Measurements from ENCODE around the gene CFAP53. TPM values are rescaled to one million over a fixed set of nuclear protein-coding genes. Genes with fewer than 3 reads are reported as not detected.

Gene CFAP53
- total and polyA plus RNA-seq, 2 of the 13 experiments (the other 11 are each of a cell fraction or from before 2014, with no cell fraction given), result 0.05 to 0.07 TPM

DNA sequence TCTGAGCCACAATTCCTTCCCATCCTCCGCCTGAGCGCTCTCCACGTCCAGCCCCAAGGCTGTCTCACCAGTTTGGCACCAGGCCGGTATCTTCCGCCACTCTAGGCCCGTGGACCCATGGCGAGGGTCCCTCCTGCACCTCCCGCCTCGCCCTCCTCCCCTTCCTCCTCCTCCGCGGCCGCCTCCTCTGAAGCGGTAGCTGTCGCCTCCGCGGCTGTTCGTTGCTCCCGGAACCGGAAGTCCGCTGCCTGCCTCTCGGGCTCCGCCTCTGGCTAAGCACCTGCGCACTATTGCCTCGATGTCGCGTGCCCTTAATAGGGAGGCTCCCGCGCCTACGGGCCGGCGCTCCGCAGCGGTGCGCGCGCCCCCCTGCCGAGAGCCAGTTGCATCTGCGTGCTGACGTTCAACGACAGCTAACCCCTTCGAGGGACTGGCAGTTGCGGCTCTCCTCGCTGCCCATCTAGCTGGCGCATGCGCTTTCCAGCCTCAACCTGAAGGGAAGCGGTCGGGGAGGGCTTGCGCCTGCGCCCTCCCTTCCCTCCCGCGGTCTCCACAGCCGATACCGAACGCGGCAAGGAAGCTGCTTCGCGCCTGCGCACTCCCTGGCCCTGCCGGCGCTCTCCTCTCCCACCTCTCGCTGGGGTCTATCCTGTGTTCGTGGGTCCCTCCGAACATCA, 15.1 kb upstream of the CFAP53 start, which contains the start of gene MBD1 (continued):
- TF ChIP-seq ZNF83 (CRISPR knock-in tag; IDR thresholded peaks at IDR 0.05; ENCODE audit: borderline replicate concordance) (no peak; the same call in 1 of the 2 replicates), ZBTB7A (CRISPR knock-in tag; IDR thresholded peaks at IDR 0.05) (peak; percentile 84; the same call in 1 of the 2 replicates), SP2 (CRISPR knock-in tag; IDR thresholded peaks at IDR 0.05) (peak; percentile 79), ZNF501 (CRISPR knock-in tag; IDR thresholded peaks at IDR 0.05) (peak; percentile 95), ZNF749 (CRISPR knock-in tag; IDR thresholded peaks at IDR 0.05; ENCODE audit: borderline replicate concordance) (peak; percentile 88), ETV6 (CRISPR knock-in tag; conservative IDR thresholded peaks at IDR 0.05) (no peak), RBM39 (IDR thresholded peaks at IDR 0.05; ENCODE audit: low read depth, low read length, poor library complexity, severe bottlenecking) (peak; percentile 54), ZEB1 (IDR thresholded peaks at IDR 0.05; ENCODE audit: insufficient replicate concordance, low read depth) (no peak), RAD21 (CRISPR knock-in tag; IDR thresholded peaks at IDR 0.05) (0 out of 2 replicates have a peak, but pooled peaks have one; percentile 16), SRF (IDR thresholded peaks at IDR 0.05; ENCODE audit: low read depth, low read length) (peak; percentile 69; the same call in 1 of the 2 replicates), ZNF652 (CRISPR knock-in tag; IDR thresholded peaks at IDR 0.05; ENCODE audit: borderline replicate concordance, low read depth) (peak; percentile 77), PHF21A (CRISPR knock-in tag; IDR thresholded peaks at IDR 0.05) (no peak), SALL1 (CRISPR knock-in tag; IDR thresholded peaks at IDR 0.05) (peak; percentile 89), NCOA1 (CRISPR knock-in tag; IDR thresholded peaks at IDR 0.05) (peak; percentile 95)
- TF ChIP-seq, protein P1, sequence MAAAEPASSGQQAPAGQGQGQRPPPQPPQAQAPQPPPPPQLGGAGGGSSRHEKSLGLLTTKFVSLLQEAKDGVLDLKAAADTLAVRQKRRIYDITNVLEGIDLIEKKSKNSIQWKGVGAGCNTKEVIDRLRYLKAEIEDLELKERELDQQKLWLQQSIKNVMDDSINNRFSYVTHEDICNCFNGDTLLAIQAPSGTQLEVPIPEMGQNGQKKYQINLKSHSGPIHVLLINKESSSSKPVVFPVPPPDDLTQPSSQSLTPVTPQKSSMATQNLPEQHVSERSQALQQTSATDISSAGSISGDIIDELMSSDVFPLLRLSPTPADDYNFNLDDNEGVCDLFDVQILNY (CRISPR knock-in tag; conservative IDR thresholded peaks at IDR 0.05), result no peak
- TF ChIP-seq, protein P2, sequence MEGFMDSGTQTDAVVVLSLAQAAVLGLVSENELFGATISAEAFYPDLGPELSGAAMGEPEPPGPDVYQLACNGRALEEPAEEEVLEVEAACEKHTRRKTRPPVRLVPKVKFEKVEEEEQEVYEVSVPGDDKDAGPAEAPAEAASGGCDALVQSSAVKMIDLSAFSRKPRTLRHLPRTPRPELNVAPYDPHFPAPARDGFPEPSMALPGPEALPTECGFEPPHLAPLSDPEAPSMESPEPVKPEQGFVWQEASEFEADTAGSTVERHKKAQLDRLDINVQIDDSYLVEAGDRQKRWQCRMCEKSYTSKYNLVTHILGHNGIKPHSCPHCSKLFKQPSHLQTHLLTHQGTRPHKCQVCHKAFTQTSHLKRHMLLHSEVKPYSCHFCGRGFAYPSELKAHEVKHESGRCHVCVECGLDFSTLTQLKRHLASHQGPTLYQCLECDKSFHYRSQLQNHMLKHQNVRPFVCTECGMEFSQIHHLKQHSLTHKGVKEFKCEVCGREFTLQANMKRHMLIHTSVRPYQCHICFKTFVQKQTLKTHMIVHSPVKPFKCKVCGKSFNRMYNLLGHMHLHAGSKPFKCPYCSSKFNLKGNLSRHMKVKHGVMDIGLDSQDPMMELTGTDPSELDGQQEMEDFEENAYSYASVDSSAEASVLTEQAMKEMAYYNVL (CRISPR knock-in tag; IDR thresholded peaks at IDR 0.05; ENCODE audit: borderline replicate concordance), result peak; percentile 55; the same call in 1 of the 2 replicates
- TF ChIP-seq, protein P3, sequence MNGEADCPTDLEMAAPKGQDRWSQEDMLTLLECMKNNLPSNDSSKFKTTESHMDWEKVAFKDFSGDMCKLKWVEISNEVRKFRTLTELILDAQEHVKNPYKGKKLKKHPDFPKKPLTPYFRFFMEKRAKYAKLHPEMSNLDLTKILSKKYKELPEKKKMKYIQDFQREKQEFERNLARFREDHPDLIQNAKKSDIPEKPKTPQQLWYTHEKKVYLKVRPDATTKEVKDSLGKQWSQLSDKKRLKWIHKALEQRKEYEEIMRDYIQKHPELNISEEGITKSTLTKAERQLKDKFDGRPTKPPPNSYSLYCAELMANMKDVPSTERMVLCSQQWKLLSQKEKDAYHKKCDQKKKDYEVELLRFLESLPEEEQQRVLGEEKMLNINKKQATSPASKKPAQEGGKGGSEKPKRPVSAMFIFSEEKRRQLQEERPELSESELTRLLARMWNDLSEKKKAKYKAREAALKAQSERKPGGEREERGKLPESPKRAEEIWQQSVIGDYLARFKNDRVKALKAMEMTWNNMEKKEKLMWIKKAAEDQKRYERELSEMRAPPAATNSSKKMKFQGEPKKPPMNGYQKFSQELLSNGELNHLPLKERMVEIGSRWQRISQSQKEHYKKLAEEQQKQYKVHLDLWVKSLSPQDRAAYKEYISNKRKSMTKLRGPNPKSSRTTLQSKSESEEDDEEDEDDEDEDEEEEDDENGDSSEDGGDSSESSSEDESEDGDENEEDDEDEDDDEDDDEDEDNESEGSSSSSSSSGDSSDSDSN (CRISPR knock-in tag; IDR thresholded peaks at IDR 0.05), result peak; percentile 68; the same call in 1 of the 2 replicates
- TF ChIP-seq, protein P4, sequence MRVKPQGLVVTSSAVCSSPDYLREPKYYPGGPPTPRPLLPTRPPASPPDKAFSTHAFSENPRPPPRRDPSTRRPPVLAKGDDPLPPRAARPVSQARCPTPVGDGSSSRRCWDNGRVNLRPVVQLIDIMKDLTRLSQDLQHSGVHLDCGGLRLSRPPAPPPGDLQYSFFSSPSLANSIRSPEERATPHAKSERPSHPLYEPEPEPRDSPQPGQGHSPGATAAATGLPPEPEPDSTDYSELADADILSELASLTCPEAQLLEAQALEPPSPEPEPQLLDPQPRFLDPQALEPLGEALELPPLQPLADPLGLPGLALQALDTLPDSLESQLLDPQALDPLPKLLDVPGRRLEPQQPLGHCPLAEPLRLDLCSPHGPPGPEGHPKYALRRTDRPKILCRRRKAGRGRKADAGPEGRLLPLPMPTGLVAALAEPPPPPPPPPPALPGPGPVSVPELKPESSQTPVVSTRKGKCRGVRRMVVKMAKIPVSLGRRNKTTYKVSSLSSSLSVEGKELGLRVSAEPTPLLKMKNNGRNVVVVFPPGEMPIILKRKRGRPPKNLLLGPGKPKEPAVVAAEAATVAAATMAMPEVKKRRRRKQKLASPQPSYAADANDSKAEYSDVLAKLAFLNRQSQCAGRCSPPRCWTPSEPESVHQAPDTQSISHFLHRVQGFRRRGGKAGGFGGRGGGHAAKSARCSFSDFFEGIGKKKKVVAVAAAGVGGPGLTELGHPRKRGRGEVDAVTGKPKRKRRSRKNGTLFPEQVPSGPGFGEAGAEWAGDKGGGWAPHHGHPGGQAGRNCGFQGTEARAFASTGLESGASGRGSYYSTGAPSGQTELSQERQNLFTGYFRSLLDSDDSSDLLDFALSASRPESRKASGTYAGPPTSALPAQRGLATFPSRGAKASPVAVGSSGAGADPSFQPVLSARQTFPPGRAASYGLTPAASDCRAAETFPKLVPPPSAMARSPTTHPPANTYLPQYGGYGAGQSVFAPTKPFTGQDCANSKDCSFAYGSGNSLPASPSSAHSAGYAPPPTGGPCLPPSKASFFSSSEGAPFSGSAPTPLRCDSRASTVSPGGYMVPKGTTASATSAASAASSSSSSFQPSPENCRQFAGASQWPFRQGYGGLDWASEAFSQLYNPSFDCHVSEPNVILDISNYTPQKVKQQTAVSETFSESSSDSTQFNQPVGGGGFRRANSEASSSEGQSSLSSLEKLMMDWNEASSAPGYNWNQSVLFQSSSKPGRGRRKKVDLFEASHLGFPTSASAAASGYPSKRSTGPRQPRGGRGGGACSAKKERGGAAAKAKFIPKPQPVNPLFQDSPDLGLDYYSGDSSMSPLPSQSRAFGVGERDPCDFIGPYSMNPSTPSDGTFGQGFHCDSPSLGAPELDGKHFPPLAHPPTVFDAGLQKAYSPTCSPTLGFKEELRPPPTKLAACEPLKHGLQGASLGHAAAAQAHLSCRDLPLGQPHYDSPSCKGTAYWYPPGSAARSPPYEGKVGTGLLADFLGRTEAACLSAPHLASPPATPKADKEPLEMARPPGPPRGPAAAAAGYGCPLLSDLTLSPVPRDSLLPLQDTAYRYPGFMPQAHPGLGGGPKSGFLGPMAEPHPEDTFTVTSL (CRISPR knock-in tag; IDR thresholded peaks at IDR 0.05; ENCODE audit: borderline replicate concordance), result 0 out of 2 replicates have a peak, but pooled peaks have one; percentile 33
